Smooth muscle cell (in vitro differentiated cells): ENCODE measurements around the gene GPR37L1. TPM values are rescaled to one million over a fixed set of nuclear protein-coding genes. Genes with fewer than 3 reads are reported as not detected.

Source experiments
- DNase-seq: peaks from one replicate; lab custom pipeline; 2025; ENCODE audit not compliant: unreplicated experiment; lab: John Stamatoyannopoulos, UW
- H2AFZ ChIP-seq: fragments of 200-600 bp; sonication (generic); 2 replicates; pipeline ENCODE4 v1.6.0; 2016; ENCODE audit warnings: antibody characterized with exemption, low read depth, mild to moderate bottlenecking
- H3F3A ChIP-seq: fragments of 200-600 bp; sonication (generic); 2 replicates; pipeline ENCODE4 v1.6.0; 2017; ENCODE audit warnings: antibody characterized with exemption, low read depth
- H3K27ac ChIP-seq: fragments of 200-600 bp; sonication (generic); 2 replicates; pipeline ENCODE4 v1.5.1; 2016; ENCODE audit warnings: low read depth, mild to moderate bottlenecking
- H3K27me3 ChIP-seq: fragments of 200-600 bp; sonication (generic); 2 replicates; pipeline ENCODE4 v1.6.1; 2016; ENCODE audit warnings: low read depth, mild to moderate bottlenecking
- H3K36me3 ChIP-seq: fragments of 200-600 bp; sonication (generic); 2 replicates; pipeline ENCODE4 v1.5.1; 2016; ENCODE audit warnings: low read depth
- H3K4me1 ChIP-seq: fragments of 200-600 bp; sonication (generic); 2 replicates; pipeline ENCODE4 v1.5.1; 2016; ENCODE audit warnings: low read depth
- H3K4me2 ChIP-seq: fragments of 200-600 bp; sonication (generic); 2 replicates; pipeline ENCODE4 v1.6.0; 2016; ENCODE audit warnings: mild to moderate bottlenecking
- H3K4me3 ChIP-seq: fragments of 200-600 bp; sonication (generic); 2 replicates; pipeline ENCODE4 v1.5.1; 2016; ENCODE audit warnings: mild to moderate bottlenecking
- H3K79me2 ChIP-seq: fragments of 200-600 bp; sonication (generic); 2 replicates; pipeline ENCODE4 v1.6.0; 2016; ENCODE audit warnings: low read depth, mild to moderate bottlenecking
- H3K9ac ChIP-seq: fragments of 200-600 bp; sonication (generic); 2 replicates; pipeline ENCODE4 v1.6.0; 2016; ENCODE audit warnings: low read depth
- H3K9me3 ChIP-seq: fragments of 200-600 bp; sonication (generic); replicated peaks from 2 replicates; pipeline ENCODE4 v1.5.1; 2016; ENCODE audit warnings: low read depth
- H4K20me1 ChIP-seq: fragments of 200-600 bp; sonication (generic); 2 replicates; pipeline ENCODE4 v1.6.0; 2016; ENCODE audit warnings: low read depth
- CTCF ChIP-seq: fragments of 200-600 bp; sonication (generic); IDR thresholded peaks from 2 replicates; pipeline ENCODE4 v1.5.1; 2017; ENCODE audit warnings: borderline replicate concordance, mild to moderate bottlenecking, antibody characterized with exemption; ENCODE audit not compliant: insufficient read depth, poor library complexity, severe bottlenecking
- WGBS: methylation state at CpG from one replicate; pipeline ENCODE4 v1.1.7; 2016; ENCODE audit warnings: low lambda C conversion rate; 5-methylcytosine and 5-hydroxymethylcytosine counted together
- polyA plus RNA-seq: library from polyadenylated mRNA; unstranded; fragments of >200 nt; fragmentation: Nextera tagmentation; extraction: Ambion mirVana; gene quantifications from 2 replicates; pipeline ENCODE4 v1.2.1, GENCODE V29; 2016
- total RNA-seq: library from RNA; depleted of rRNA; stranded (reverse); fragments of >200 nt; gene quantifications from 2 replicates; pipeline ENCODE4 v1.2.3, GENCODE V29; 2014

Gene GPR37L1
- total and polyA plus RNA-seq, 2 experiments from 2014 or later, result not detected

- no peak for DNase-seq
- H3F3A ChIP-seq, result no peaks in the 10 kb centered on the region
- no peak for TF ChIP-seq CTCF
- 94% methylated on average over 3 of the region's 3 CpGs for WGBS
- H3K4me1 ChIP-seq, result peaks cover 13% of the 10 kb centered on the region
- H3K27ac ChIP-seq, result no peak overlapping the region
- no peaks in the 10 kb centered on the region for H4K20me1 ChIP-seq
- no peaks in the 10 kb centered on the region for H3K9me3 ChIP-seq
- H3K27me3 ChIP-seq, result no peaks in the 10 kb centered on the region
- no peaks in the 10 kb centered on the region for H3K79me2 ChIP-seq
- no peak overlapping the region for H3K4me2 ChIP-seq
- H3K4me3 ChIP-seq, result no peak overlapping the region
- no peak overlapping the region for H2AFZ ChIP-seq
- no peaks in the 10 kb centered on the region for H3K36me3 ChIP-seq
- no peak overlapping the region for H3K9ac ChIP-seq
These were observed 34.5 kb upstream of the GPR37L1 start for GRCh38 chr1:202088206-202088605.

- Histone ChIP-seq H3K27me3 (no peaks in the 10 kb centered on the region), H3K36me3 (no peaks in the 10 kb centered on the region), H3K9ac (no peak overlapping the region), H3K4me1 (peaks cover 4% of the 10 kb centered on the region), H3K27ac (no peak overlapping the region), H4K20me1 (no peaks in the 10 kb centered on the region), H3K79me2 (no peaks in the 10 kb centered on the region), H2AFZ (no peak overlapping the region), H3K4me3 (no peak overlapping the region), H3K4me2 (no peak overlapping the region), H3F3A (no peaks in the 10 kb centered on the region), H3K9me3 (no peaks in the 10 kb centered on the region)
- no peak for DNase-seq
- WGBS, result 98% methylated on average over 3 of the region's 3 CpGs
- TF ChIP-seq CTCF, result no peak
These were observed 31.7 kb upstream of the GPR37L1 start for GRCh38 chr1:202090994-202091393.

GRCh38 chr1:202093858-202094257 is 28.9 kb upstream of the GPR37L1 start:
- Histone ChIP-seq H3K27ac (no peak overlapping the region), H3K4me2 (no peak overlapping the region), H4K20me1 (no peaks in the 10 kb centered on the region), H3K9ac (no peak overlapping the region), H3K27me3 (no peaks in the 10 kb centered on the region), H3K4me3 (no peak overlapping the region), H2AFZ (no peak overlapping the region), H3K36me3 (no peaks in the 10 kb centered on the region), H3K4me1 (no peaks in the 10 kb centered on the region), H3F3A (no peaks in the 10 kb centered on the region), H3K79me2 (no peaks in the 10 kb centered on the region), H3K9me3 (no peaks in the 10 kb centered on the region)
- WGBS, result 97% methylated on average over 6 of the region's 6 CpGs
- no peak for DNase-seq
- no peak for TF ChIP-seq CTCF

GRCh38 chr1:202101184-202101583 is 21.5 kb upstream of the GPR37L1 start:
- no peak for DNase-seq
- TF ChIP-seq CTCF, result no peak
- Histone ChIP-seq H3K79me2 (no peaks in the 10 kb centered on the region), H3F3A (no peaks in the 10 kb centered on the region), H3K9ac (no peak overlapping the region), H3K36me3 (no peaks in the 10 kb centered on the region), H3K4me1 (peaks cover 9% of the 10 kb centered on the region), H3K9me3 (no peaks in the 10 kb centered on the region), H3K27me3 (no peaks in the 10 kb centered on the region), H3K4me2 (no peak overlapping the region), H2AFZ (no peak overlapping the region), H3K4me3 (no peak overlapping the region), H3K27ac (no peak overlapping the region), H4K20me1 (no peaks in the 10 kb centered on the region)
- 85% methylated on average over 4 of the region's 4 CpGs for WGBS
